COLO829 (cell line): ENCODE data around the gene ATP2C2.
"Not testable (repeated sequence)": the region's sequence is repeated elsewhere in the genome, so short reads cannot be mapped to it uniquely, and the experiment has no call there.

Source experiments
- DNase-seq: peaks from one replicate; pipeline ENCODE4 v3.0.0; 2012; ENCODE audit warnings: low spot score

The ATP2C2 gene

GRCh38 chr16:84367297-84367680, 1.0 kb upstream of the ATP2C2 start:
- no peak for DNase-seq

- no peak for DNase-seq
Measured at GRCh38 chr16:84367750-84368307, 509 bp upstream of the ATP2C2 start.

GRCh38 chr16:84369105-84369504, 767 bp downstream of the ATP2C2 start:
- no peak for DNase-seq

- no peak for DNase-seq
Measured at GRCh38 chr16:84369938-84370627, 1.7 kb downstream of the ATP2C2 start.

GRCh38 chr16:84370723-84371552, 2.6 kb downstream of the ATP2C2 start:
- DNase-seq = no peak

GRCh38 chr16:84371553-84371865, 3.2 kb downstream of the ATP2C2 start:
- DNase-seq = no peak

- no peak for DNase-seq
Measured at GRCh38 chr16:84373907-84374489, 5.7 kb downstream of the ATP2C2 start.

- no peak for DNase-seq
Measured at GRCh38 chr16:84378099-84378498, 9.8 kb downstream of the ATP2C2 start.

GRCh38 chr16:84378567-84378966, 10.2 kb downstream of the ATP2C2 start:
- no peak for DNase-seq

GRCh38 chr16:84379008-84379708, 10.8 kb downstream of the ATP2C2 start:
- DNase-seq = no peak

- DNase-seq = no peak
Measured at GRCh38 chr16:84379709-84380362, 11.5 kb downstream of the ATP2C2 start.

GRCh38 chr16:84380405-84380804, 12.1 kb downstream of the ATP2C2 start:
- no peak for DNase-seq

- DNase-seq = no peak
Measured at GRCh38 chr16:84382396-84382795, 14.1 kb downstream of the ATP2C2 start.

- no peak for DNase-seq
Measured at GRCh38 chr16:84383106-84383505, 14.8 kb downstream of the ATP2C2 start.

- DNase-seq = no peak
Measured at GRCh38 chr16:84386047-84386446, 17.7 kb downstream of the ATP2C2 start.

- DNase-seq = no peak
Measured at GRCh38 chr16:84387021-84387420, 18.7 kb downstream of the ATP2C2 start.

GRCh38 chr16:84390131-84390785, 21.9 kb downstream of the ATP2C2 start:
- DNase-seq = no peak

- DNase-seq = no peak
Measured at GRCh38 chr16:84391151-84392030, 23.1 kb downstream of the ATP2C2 start.

- DNase-seq = no peak
Measured at GRCh38 chr16:84392031-84392360, 23.7 kb downstream of the ATP2C2 start.

GRCh38 chr16:84396082-84396481, 27.7 kb downstream of the ATP2C2 start:
- not testable (repeated sequence) for DNase-seq
